ENCODE data around the gene DCP1B. TPM values are rescaled to one million over a fixed set of nuclear protein-coding genes. Genes with fewer than 3 reads are reported as not detected.
A peak's percentile ranks its signal among the peaks of the same experiment; 100 is the strongest.

DCP1B gene
- total RNA-seq, 2 donors from 2014 or later, result 18.3 to 35.4 TPM

GRCh38 chr12:1939801-1940607, 64.3 kb downstream of the DCP1B start:
- H3K4me1 ChIP-seq (ENCODE audit: control insufficient read depth, insufficient read depth, low read length), result peaks cover 5% of the 10 kb centered on the region
- no peak overlapping the region for H3K9ac ChIP-seq (ENCODE audit: extremely low read depth, low read length, poor library complexity, severe bottlenecking)
- H3K4me3 ChIP-seq (ENCODE audit: low read length), result no peak overlapping the region
- Mint-ChIP-seq H3K4me1 (peaks cover 8% of the 10 kb centered on the region), H3K27ac (no peak overlapping the region), H3K36me3 (ENCODE audit: low read depth) (peaks cover 50% of the 10 kb centered on the region), H3K4me3 (no peak overlapping the region), H3K9me3 (peaks cover 12% of the 10 kb centered on the region), H3K27me3 (ENCODE audit: insufficient read depth) (no peaks in the 10 kb centered on the region)
- H3K36me3 ChIP-seq (ENCODE audit: control insufficient read depth, insufficient read depth, low read length), result peaks cover 14% of the 10 kb centered on the region
- no peaks in the 10 kb centered on the region for H3K9me3 ChIP-seq (ENCODE audit: control insufficient read depth, low read length)
- TF ChIP-seq CTCF (conservative IDR thresholded peaks at IDR 0.05), result peak; percentile 100
- no peak overlapping the region for H3K27ac ChIP-seq (ENCODE audit: low read depth, low read length)
- no peaks in the 10 kb centered on the region for H3K27me3 ChIP-seq (ENCODE audit: control insufficient read depth, insufficient read depth, low read length, poor library complexity, severe bottlenecking)
- WGBS, 2 experiments (ENCODE audit: insufficient coverage in 1 of 2, insufficient read length in 1 of 2), result 47 to 63% methylated on average over 11 to 16 of the region's 16 CpGs
- peak; percentile 95 for DNase-seq

- DNase-seq, result no peak
- peaks cover 8% of the 10 kb centered on the region for H3K4me1 Mint-ChIP-seq
- Histone ChIP-seq H3K27me3 (ENCODE audit: control insufficient read depth, insufficient read depth, low read length, poor library complexity, severe bottlenecking) (no peaks in the 10 kb centered on the region), H3K4me3 (ENCODE audit: low read length) (no peak overlapping the region), H3K9ac (ENCODE audit: extremely low read depth, low read length, poor library complexity, severe bottlenecking) (no peak overlapping the region), H3K27ac (ENCODE audit: low read depth, low read length) (no peak overlapping the region), H3K36me3 (ENCODE audit: control insufficient read depth, insufficient read depth, low read length) (peaks cover 14% of the 10 kb centered on the region), H3K9me3 (ENCODE audit: control insufficient read depth, low read length) (no peaks in the 10 kb centered on the region), H3K4me1 (ENCODE audit: control insufficient read depth, insufficient read depth, low read length) (peaks cover 5% of the 10 kb centered on the region)
- no peaks in the 10 kb centered on the region for H3K27me3 Mint-ChIP-seq (ENCODE audit: insufficient read depth)
- no peak for TF ChIP-seq CTCF (conservative IDR thresholded peaks at IDR 0.05)
- 83 to 93% methylated on average over 9 to 10 of the region's 10 CpGs for WGBS, 2 experiments (ENCODE audit: insufficient coverage in 1 of 2, insufficient read length in 1 of 2)
- H3K9me3 Mint-ChIP-seq, result peaks cover 5% of the 10 kb centered on the region
- H3K4me3 Mint-ChIP-seq, result no peak overlapping the region
- H3K27ac Mint-ChIP-seq, result no peak overlapping the region
- H3K36me3 Mint-ChIP-seq (ENCODE audit: low read depth), result peaks cover 43% of the 10 kb centered on the region
Measured at GRCh38 chr12:1939331-1939730, 64.9 kb downstream of the DCP1B start.

- no peaks in the 10 kb centered on the region for H3K9me3 ChIP-seq (ENCODE audit: control insufficient read depth, low read length)
Measured at GRCh38 chr12:1937481-1938224, 66.6 kb downstream of the DCP1B start.

More at GRCh38 chr12:1937481-1938224, 66.6 kb downstream of the DCP1B start:
- H3K36me3 Mint-ChIP-seq (ENCODE audit: low read depth), result peaks cover 26% of the 10 kb centered on the region
- WGBS, 2 experiments (ENCODE audit: insufficient coverage in 1 of 2, insufficient read length in 1 of 2), result 93 to 98% methylated on average over 8 to 12 of the region's 12 CpGs
- Histone ChIP-seq H3K27me3 (ENCODE audit: control insufficient read depth, insufficient read depth, low read length, poor library complexity, severe bottlenecking) (no peaks in the 10 kb centered on the region), H3K36me3 (ENCODE audit: control insufficient read depth, insufficient read depth, low read length) (peaks cover 14% of the 10 kb centered on the region), H3K4me1 (ENCODE audit: control insufficient read depth, insufficient read depth, low read length) (peaks cover 5% of the 10 kb centered on the region), H3K27ac (ENCODE audit: low read depth, low read length) (no peak overlapping the region), H3K4me3 (ENCODE audit: low read length) (no peak overlapping the region), H3K9ac (ENCODE audit: extremely low read depth, low read length, poor library complexity, severe bottlenecking) (no peak overlapping the region)
- peak overlapping the region; percentile 46 for H3K27ac Mint-ChIP-seq
- no peak for TF ChIP-seq CTCF (conservative IDR thresholded peaks at IDR 0.05)
- H3K9me3 Mint-ChIP-seq, result no peaks in the 10 kb centered on the region
- DNase-seq, result no peak
- no peaks in the 10 kb centered on the region for H3K27me3 Mint-ChIP-seq (ENCODE audit: insufficient read depth)
- H3K4me1 Mint-ChIP-seq, result peaks cover 8% of the 10 kb centered on the region
- no peak overlapping the region for H3K4me3 Mint-ChIP-seq

Data from endodermal cell (in vitro differentiated cells).